ENCODE results near the gene TAGLN. TPM values are rescaled to one million over a fixed set of nuclear protein-coding genes. Genes with fewer than 3 reads are reported as not detected.

The TAGLN gene
- polyA plus RNA-seq, 3 donors = 3.6 to 113 (median 4.0) TPM

- Mint-ChIP-seq H3K9me3 (no peaks in the 10 kb centered on the region), H3K27ac (peak overlapping the region in 2 of 7 donors; percentile 50 to 70), H3K4me3 (no peak overlapping the region), H3K4me1 (peaks cover 6% of the 10 kb centered on the region), H3K36me3 (peaks cover 83 to 96% of the 10 kb centered on the region in 2 donors), H3K27me3 (ENCODE audit: low read depth in 3 of 3) (no peaks in the 10 kb centered on the region)
- H3K27ac ChIP-seq (ENCODE audit: low read depth in 1 of 2, low read length in 2 of 2) = no peak overlapping the region
- no peaks in the 10 kb centered on the region for H3K79me2 ChIP-seq (ENCODE audit: insufficient read depth, low read length)
- no peak overlapping the region for H3K4me3 ChIP-seq (replicated peaks in 1 of 3; ENCODE audit: low read depth in 2 of 3, low read length in 3 of 3)
- WGBS (ENCODE audit: insufficient coverage) = 96% methylated on average over 2 of the region's 4 CpGs
- peaks cover 91 to 96% of the 10 kb centered on the region in 2 donors for H3K36me3 ChIP-seq (replicated peaks in 1 of 2; ENCODE audit: control insufficient read depth in 1 of 2, insufficient read depth in 2 of 2, low read length in 2 of 2)
- H3K4me2 ChIP-seq (replicated peaks; ENCODE audit: extremely low read depth, low read length, poor library complexity, severe bottlenecking) = no peak overlapping the region
- no peaks in the 10 kb centered on the region for H3K9me3 ChIP-seq (replicated peaks in 1 of 2; ENCODE audit: control insufficient read depth in 1 of 2, insufficient read depth in 1 of 2, low read length in 2 of 2)
- no peak overlapping the region for H3K9ac ChIP-seq (ENCODE audit: insufficient read depth, low read length, poor library complexity, severe bottlenecking)
- H4K20me1 ChIP-seq (ENCODE audit: insufficient read depth, low read length) = no peaks in the 10 kb centered on the region
- no peak for DNase-seq
- no peak overlapping the region for H2AFZ ChIP-seq (ENCODE audit: insufficient read depth, low read depth, low read length, poor library complexity, severe bottlenecking)
- no peak for TF ChIP-seq CTCF (IDR thresholded peaks at IDR 0.05)
- H3K27me3 ChIP-seq (ENCODE audit: control insufficient read depth in 2 of 2, insufficient read depth in 2 of 2, low read length in 2 of 2) = no peaks in the 10 kb centered on the region
- intact Hi-C loops (cut with micrococcal nuclease) = loop anchor here (5.0 to 10.0 kb wide), 3 partner anchors 38 to 345 kb away; no protein-coding TSS in a partner anchor
- peaks cover 0 to 3% of the 10 kb centered on the region in 2 donors for H3K4me1 ChIP-seq (ENCODE audit: control insufficient read depth in 1 of 2, insufficient read depth in 2 of 2, low read length in 2 of 2)
Measured at GRCh38 chr11:117219995-117220394, 20.8 kb downstream of the TAGLN start.

GRCh38 chr11:117220568-117220967, 21.4 kb downstream of the TAGLN start:
- Histone ChIP-seq H3K9ac (ENCODE audit: insufficient read depth, low read length, poor library complexity, severe bottlenecking) (no peak overlapping the region), H2AFZ (ENCODE audit: insufficient read depth, low read depth, low read length, poor library complexity, severe bottlenecking) (no peak overlapping the region), H3K27ac (ENCODE audit: low read depth in 1 of 2, low read length in 2 of 2) (no peak overlapping the region), H3K4me1 (ENCODE audit: control insufficient read depth in 1 of 2, insufficient read depth in 2 of 2, low read length in 2 of 2) (peaks cover 0 to 3% of the 10 kb centered on the region in 2 donors), H3K79me2 (ENCODE audit: insufficient read depth, low read length) (no peaks in the 10 kb centered on the region), H3K4me2 (replicated peaks; ENCODE audit: extremely low read depth, low read length, poor library complexity, severe bottlenecking) (no peak overlapping the region), H4K20me1 (ENCODE audit: insufficient read depth, low read length) (no peaks in the 10 kb centered on the region), H3K4me3 (replicated peaks in 1 of 3; ENCODE audit: low read depth in 2 of 3, low read length in 3 of 3) (no peak overlapping the region), H3K27me3 (ENCODE audit: control insufficient read depth in 2 of 2, insufficient read depth in 2 of 2, low read length in 2 of 2) (no peaks in the 10 kb centered on the region), H3K36me3 (replicated peaks in 1 of 2; ENCODE audit: control insufficient read depth in 1 of 2, insufficient read depth in 2 of 2, low read length in 2 of 2) (peaks cover 94 to 100% of the 10 kb centered on the region in 2 donors), H3K9me3 (replicated peaks in 1 of 2; ENCODE audit: control insufficient read depth in 1 of 2, insufficient read depth in 1 of 2, low read length in 2 of 2) (no peaks in the 10 kb centered on the region)
- H3K4me3 Mint-ChIP-seq = no peak overlapping the region
- peaks cover 6% of the 10 kb centered on the region for H3K4me1 Mint-ChIP-seq
- H3K27ac Mint-ChIP-seq = peak overlapping the region in 1 of 7 donors; percentile 69
- no peak for TF ChIP-seq CTCF (IDR thresholded peaks at IDR 0.05)
- no peaks in the 10 kb centered on the region for H3K27me3 Mint-ChIP-seq (ENCODE audit: low read depth in 3 of 3)
- WGBS (ENCODE audit: insufficient coverage) = 98% methylated on average over 9 of the region's 9 CpGs
- intact Hi-C loops (cut with micrococcal nuclease) = loop anchor here (5.0 to 10.0 kb wide), 3 partner anchors 38 to 346 kb away; no protein-coding TSS in a partner anchor
- DNase-seq = no peak
- H3K9me3 Mint-ChIP-seq = no peaks in the 10 kb centered on the region
- H3K36me3 Mint-ChIP-seq = peaks cover 89 to 100% of the 10 kb centered on the region in 2 donors

All from CD14-positive monocyte (primary cell).